Astrocyte (in vitro differentiated cells and primary cell): ENCODE results near the gene ADGRG2.

Experiments
- CTCF ChIP-seq: IDR thresholded peaks from 2 replicates; pipeline ENCODE4 v1.5.1; 2011; ENCODE audit warnings: low read depth, mild to moderate bottlenecking, inconsistent platforms, low read length, moderate library complexity; ENCODE audit not compliant: insufficient read depth
- EZH2 ChIP-seq: IDR thresholded peaks from 2 replicates; pipeline ENCODE4 v1.6.1; 2012; ENCODE audit warnings: mild to moderate bottlenecking, low read length, inconsistent platforms; ENCODE audit not compliant: insufficient read depth

DNA sequence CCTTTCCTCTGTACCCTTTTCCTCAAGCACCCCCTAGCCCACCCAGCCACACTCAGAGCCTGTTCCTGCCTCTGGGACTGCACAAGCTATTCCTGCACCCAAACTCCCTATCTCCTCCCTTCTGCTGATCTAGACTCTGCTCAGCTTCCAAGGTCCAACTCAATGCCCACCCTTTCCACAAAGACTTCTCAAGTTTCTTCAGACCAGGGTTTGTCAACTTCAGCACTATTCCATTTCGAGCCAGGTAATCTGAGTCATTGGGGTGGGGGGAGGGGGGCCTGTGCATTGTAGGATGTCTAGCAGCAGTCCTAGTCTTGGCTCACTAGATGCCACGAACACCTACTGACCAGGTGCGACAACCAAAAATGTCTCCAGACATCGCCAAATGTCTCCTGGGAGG lies 175.7 kb downstream of the ADGRG2 start:
- TF ChIP-seq CTCF (no peak), EZH2 (no peak)
